Erythroblast (primary cell): ENCODE results near the gene TEX14.
A peak's percentile ranks its signal among the peaks of the same experiment; 100 is the strongest.
"Not testable (repeated sequence)": the region's sequence is repeated elsewhere in the genome, so short reads cannot be mapped to it uniquely, and the experiment has no call there.

ENCODE experiments used
- DNase-seq, 2 experiments: peaks; one replicate each; lab custom pipeline; 2025; lab: John Stamatoyannopoulos, UW
- GATA1 ChIP-seq: IDR thresholded peaks from 2 replicates; pipeline ENCODE4 v1.6.1; 2011; ENCODE audit warnings: low read depth, mild to moderate bottlenecking, control low read depth, low read length, moderate library complexity
- POLR2A ChIP-seq: IDR thresholded peaks from 2 replicates; pipeline ENCODE4 v1.6.1; 2011; ENCODE audit warnings: mild to moderate bottlenecking, low read length

Gene TEX14

GRCh38 chr17:58565389-58566311 lies 126.2 kb downstream of the TEX14 start:
- TF ChIP-seq POLR2A (no peak), GATA1 (no peak)
- no peak for DNase-seq

- no peak for DNase-seq
- TF ChIP-seq POLR2A, result no peak
- no peak for TF ChIP-seq GATA1
Observed at GRCh38 chr17:58564971-58565370, 126.9 kb downstream of the TEX14 start.

- no peak for DNase-seq
- no peak for TF ChIP-seq POLR2A
- TF ChIP-seq GATA1, result no peak
Observed at GRCh38 chr17:58564243-58564642, 127.6 kb downstream of the TEX14 start.

GRCh38 chr17:58560511-58560910 lies 131.3 kb downstream of the TEX14 start:
- TF ChIP-seq POLR2A, result no peak
- TF ChIP-seq GATA1, result no peak
- no peak for DNase-seq

GRCh38 chr17:58557981-58558380 lies 133.9 kb downstream of the TEX14 start:
- no peak for TF ChIP-seq POLR2A
- TF ChIP-seq GATA1, result no peak
- DNase-seq, result no peak

- TF ChIP-seq POLR2A (no peak), GATA1 (no peak)
- DNase-seq, result no peak
Observed at GRCh38 chr17:58556833-58557250, 135.0 kb downstream of the TEX14 start.

- DNase-seq, result not testable (repeated sequence)
Observed at GRCh38 chr17:58555109-58555508, 136.7 kb downstream of the TEX14 start.

GRCh38 chr17:58541249-58541648 lies 150.6 kb downstream of the TEX14 start:
- no peak for TF ChIP-seq GATA1
- no peak for TF ChIP-seq POLR2A
- DNase-seq, result peak in 1 of 2 experiments; percentile 30

- no peak for DNase-seq
- no peak for TF ChIP-seq GATA1
- no peak for TF ChIP-seq POLR2A
Observed at GRCh38 chr17:58539698-58540097, 152.1 kb downstream of the TEX14 start.

GRCh38 chr17:58538811-58539409 lies 152.9 kb downstream of the TEX14 start:
- no peak for TF ChIP-seq GATA1
- TF ChIP-seq POLR2A, result no peak
- DNase-seq, result no peak

- DNase-seq, result no peak
- TF ChIP-seq GATA1, result no peak
Observed at GRCh38 chr17:58537266-58537665, 154.6 kb downstream of the TEX14 start.

- DNase-seq, result no peak
- TF ChIP-seq POLR2A (no peak), GATA1 (no peak)
Observed at GRCh38 chr17:58536542-58536941, 155.3 kb downstream of the TEX14 start.

GRCh38 chr17:58535431-58535830 lies 156.4 kb downstream of the TEX14 start:
- TF ChIP-seq GATA1 (no peak), POLR2A (no peak)
- DNase-seq, result no peak

GRCh38 chr17:58534901-58535421 lies 156.9 kb downstream of the TEX14 start:
- DNase-seq, result no peak
- no peak for TF ChIP-seq GATA1
- no peak for TF ChIP-seq POLR2A

- TF ChIP-seq POLR2A, result no peak
- no peak for TF ChIP-seq GATA1
- DNase-seq, result no peak
Observed at GRCh38 chr17:58534331-58534730, 157.5 kb downstream of the TEX14 start.
